GM23338 (cell line): ENCODE data around the gene COPS7B.
A peak's percentile ranks its signal among the peaks of the same experiment; 100 is the strongest.

ENCODE experiments used
- CREB1 ChIP-seq: fragments of 250-450 bp; sonication (Bioruptor Pico); IDR thresholded peaks from 2 replicates; pipeline ENCODE4 v1.5.0; 2020; ENCODE audit warnings: low read depth, mild to moderate bottlenecking, moderate library complexity
- EZH2 ChIP-seq: fragments of 200-600 bp; sonication (generic); IDR thresholded peaks from one replicate; pipeline ENCODE4 v1.8.0; 2017; ENCODE audit warnings: antibody characterized with exemption, mild to moderate bottlenecking, low read depth; ENCODE audit not compliant: unreplicated experiment
- EZH2phosphoT487 ChIP-seq: fragments of 200-600 bp; sonication (generic); IDR thresholded peaks from one replicate; pipeline ENCODE4 v1.8.1; 2018; ENCODE audit warnings: antibody characterized with exemption; ENCODE audit not compliant: unreplicated experiment
- JUNB ChIP-seq: IDR thresholded peaks from one replicate; pipeline ENCODE4 v1.6.1; 2016; ENCODE audit warnings: antibody characterized with exemption; ENCODE audit not compliant: unreplicated experiment
- NANOG ChIP-seq: IDR thresholded peaks from 2 replicates; pipeline ENCODE4 v1.6.1; 2016; ENCODE audit warnings: antibody characterized with exemption, borderline replicate concordance
- POLR2AphosphoS5 ChIP-seq: IDR thresholded peaks from 2 replicates; pipeline ENCODE4 v1.6.1; 2016; ENCODE audit warnings: antibody characterized with exemption, low read depth
- REST ChIP-seq: IDR thresholded peaks from one replicate; pipeline ENCODE4 v1.6.1; 2018; ENCODE audit warnings: antibody characterized with exemption; ENCODE audit not compliant: unreplicated experiment
- STAT1 ChIP-seq: IDR thresholded peaks from one replicate; pipeline ENCODE4 v1.6.1; 2016; ENCODE audit warnings: antibody characterized with exemption; ENCODE audit not compliant: unreplicated experiment
- ZNF114 ChIP-seq: fragments of 250-450 bp; sonication (Bioruptor Pico); IDR thresholded peaks from 2 replicates; pipeline ENCODE4 v1.5.0; 2020; ENCODE audit warnings: mild to moderate bottlenecking, moderate library complexity
- ZNF331 ChIP-seq: fragments of 250-450 bp; sonication (Bioruptor Pico); IDR thresholded peaks from 2 replicates; pipeline ENCODE4 v1.5.0; 2020; ENCODE audit warnings: low read depth, mild to moderate bottlenecking, moderate library complexity
- TF ChIP-seq, protein P1 (sequence below), 2 experiments: fragments of 200-600 bp in 1 of 2; sonication (generic) in 1 of 2; conservative IDR thresholded peaks; 2 replicates each; pipeline versions ENCODE4 v1.5.1 to v1.6.1; 2016 to 2017; ENCODE audit warnings: antibody characterized with exemption in 2 of 2, low read depth in 2 of 2, mild to moderate bottlenecking in 2 of 2, moderate library complexity in 1 of 2
- TF ChIP-seq, protein P2 (sequence below): IDR thresholded peaks from 2 replicates; pipeline ENCODE4 v1.6.1; 2016; ENCODE audit warnings: antibody characterized with exemption

GRCh38 chr2:231780123-231780908, 5.9 kb upstream of the COPS7B start:
- TF ChIP-seq, protein P1, sequence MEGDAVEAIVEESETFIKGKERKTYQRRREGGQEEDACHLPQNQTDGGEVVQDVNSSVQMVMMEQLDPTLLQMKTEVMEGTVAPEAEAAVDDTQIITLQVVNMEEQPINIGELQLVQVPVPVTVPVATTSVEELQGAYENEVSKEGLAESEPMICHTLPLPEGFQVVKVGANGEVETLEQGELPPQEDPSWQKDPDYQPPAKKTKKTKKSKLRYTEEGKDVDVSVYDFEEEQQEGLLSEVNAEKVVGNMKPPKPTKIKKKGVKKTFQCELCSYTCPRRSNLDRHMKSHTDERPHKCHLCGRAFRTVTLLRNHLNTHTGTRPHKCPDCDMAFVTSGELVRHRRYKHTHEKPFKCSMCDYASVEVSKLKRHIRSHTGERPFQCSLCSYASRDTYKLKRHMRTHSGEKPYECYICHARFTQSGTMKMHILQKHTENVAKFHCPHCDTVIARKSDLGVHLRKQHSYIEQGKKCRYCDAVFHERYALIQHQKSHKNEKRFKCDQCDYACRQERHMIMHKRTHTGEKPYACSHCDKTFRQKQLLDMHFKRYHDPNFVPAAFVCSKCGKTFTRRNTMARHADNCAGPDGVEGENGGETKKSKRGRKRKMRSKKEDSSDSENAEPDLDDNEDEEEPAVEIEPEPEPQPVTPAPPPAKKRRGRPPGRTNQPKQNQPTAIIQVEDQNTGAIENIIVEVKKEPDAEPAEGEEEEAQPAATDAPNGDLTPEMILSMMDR (conservative IDR thresholded peaks at IDR 0.05; ENCODE audit: low read depth in 2 of 2): no peak
- TF ChIP-seq POLR2AphosphoS5 (no peak), REST (peak; percentile 83), EZH2phosphoT487 (no peak), EZH2 (no peak), ZNF114 (CRISPR knock-in tag) (no peak), JUNB (no peak), CREB1 (CRISPR knock-in tag) (no peak), ZNF331 (CRISPR knock-in tag) (no peak), NANOG (no peak), STAT1 (no peak)
- TF ChIP-seq, protein P2, sequence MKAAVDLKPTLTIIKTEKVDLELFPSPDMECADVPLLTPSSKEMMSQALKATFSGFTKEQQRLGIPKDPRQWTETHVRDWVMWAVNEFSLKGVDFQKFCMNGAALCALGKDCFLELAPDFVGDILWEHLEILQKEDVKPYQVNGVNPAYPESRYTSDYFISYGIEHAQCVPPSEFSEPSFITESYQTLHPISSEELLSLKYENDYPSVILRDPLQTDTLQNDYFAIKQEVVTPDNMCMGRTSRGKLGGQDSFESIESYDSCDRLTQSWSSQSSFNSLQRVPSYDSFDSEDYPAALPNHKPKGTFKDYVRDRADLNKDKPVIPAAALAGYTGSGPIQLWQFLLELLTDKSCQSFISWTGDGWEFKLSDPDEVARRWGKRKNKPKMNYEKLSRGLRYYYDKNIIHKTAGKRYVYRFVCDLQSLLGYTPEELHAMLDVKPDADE: no peak
